ENCODE results near the gene PRSS21. TPM values are rescaled to one million over a fixed set of nuclear protein-coding genes. Genes with fewer than 3 reads are reported as not detected.
A peak's percentile ranks its signal among the peaks of the same experiment; 100 is the strongest.

The PRSS21 gene
- total RNA-seq, 1 donor from 2014 or later = not detected

DNA sequence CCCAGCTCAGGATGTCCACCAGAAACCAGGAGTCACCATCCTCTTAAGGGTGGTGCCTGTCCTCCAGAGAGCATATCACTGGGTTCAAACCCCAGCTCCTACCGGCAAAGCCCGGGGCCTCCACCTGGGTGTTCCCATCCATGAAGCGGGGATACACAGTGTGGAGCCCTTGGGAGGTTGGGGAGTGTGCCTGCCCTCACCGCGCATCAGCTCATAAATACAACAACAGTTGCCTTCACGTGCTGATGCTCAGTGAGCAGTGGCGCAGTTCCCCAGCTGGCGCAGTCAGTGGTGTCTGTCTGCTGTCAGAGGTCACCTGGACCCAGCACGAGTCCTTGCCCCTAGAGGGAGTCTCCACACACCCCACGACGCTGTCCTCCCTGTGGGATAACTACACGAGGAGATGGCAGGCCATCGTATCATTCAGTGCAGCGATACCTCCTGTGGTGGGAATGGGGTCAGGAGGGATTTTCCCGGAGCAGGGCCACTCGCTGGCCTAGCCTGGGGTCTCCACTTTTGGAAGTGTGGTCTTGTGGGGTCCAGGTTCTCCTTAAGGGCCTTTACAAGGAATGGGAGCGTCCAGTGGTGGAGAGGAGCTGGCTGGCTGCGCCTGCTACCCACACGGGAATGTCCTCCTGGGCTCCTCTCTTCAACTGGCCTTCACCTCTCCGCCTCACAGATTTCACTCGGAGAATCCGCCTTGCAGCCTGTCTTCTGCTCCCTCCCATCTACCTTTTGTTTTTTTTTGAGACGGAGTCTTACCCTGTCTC, 37.7 kb upstream of the PRSS21 start:
- intact Hi-C loops (cut with DNase I) = loop anchor here (5.0 kb wide), 1 partner anchor 88 kb away; no protein-coding TSS in a partner anchor
- DNase-seq (ENCODE audit: low spot score) = peak; percentile 50

DNA sequence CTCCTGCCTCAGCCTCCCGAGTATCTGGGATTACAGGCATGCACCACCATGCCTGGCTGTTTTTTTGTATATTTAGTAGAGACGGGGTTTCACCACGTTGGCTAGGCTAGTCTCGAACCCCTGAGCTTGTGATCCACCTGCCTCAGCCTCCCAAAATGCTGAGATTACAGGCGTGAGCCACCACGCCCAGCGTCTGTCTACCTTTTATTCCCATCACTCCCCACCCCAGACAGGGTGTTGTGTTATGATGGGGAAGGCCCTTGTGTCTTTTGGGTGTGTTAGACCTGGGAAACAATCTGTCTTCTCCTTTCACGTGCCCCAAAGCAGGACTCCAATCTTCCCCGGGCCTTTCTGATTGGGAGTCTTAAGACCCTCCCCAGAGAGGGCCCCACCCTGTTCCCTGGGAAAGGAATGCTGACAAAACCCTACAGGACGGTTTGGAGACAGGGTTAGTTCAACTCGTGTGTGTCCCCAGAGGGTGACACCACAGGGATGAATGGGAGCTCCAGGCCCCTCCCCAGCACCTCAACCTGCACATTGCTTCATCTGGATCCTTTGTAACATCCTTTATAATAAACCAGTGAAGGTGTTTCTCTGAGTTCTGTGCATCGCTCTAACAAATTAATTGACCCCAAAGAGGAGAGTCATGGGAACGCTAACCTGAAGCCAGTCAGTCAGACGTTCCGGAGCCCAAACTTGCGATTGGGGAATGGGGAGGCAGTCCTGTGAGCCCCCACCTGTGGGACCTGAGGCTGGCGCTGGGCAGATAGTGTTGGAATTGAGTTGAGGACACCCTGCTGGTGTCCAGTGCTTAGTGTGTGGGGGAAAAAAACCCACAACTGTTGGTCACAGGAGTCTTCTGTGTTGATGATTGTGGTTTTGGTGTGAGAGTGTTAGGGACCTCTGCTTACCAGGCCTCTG, 36.8 kb upstream of the PRSS21 start:
- intact Hi-C loops (cut with DNase I) = loop anchor here (5.0 to 10.0 kb wide), 2 partner anchors 45 to 87 kb away; no protein-coding TSS in a partner anchor
- DNase-seq (ENCODE audit: low spot score) = peak; percentile 24

- DNase-seq (ENCODE audit: low spot score) = peak; percentile 47
- intact Hi-C loops (cut with DNase I) = loop anchor here (10.0 kb wide), 1 partner anchor 48 kb away; no protein-coding TSS in a partner anchor
Measured at GRCh38 chr16:2782583-2783351, 34.3 kb upstream of the PRSS21 start.

DNA sequence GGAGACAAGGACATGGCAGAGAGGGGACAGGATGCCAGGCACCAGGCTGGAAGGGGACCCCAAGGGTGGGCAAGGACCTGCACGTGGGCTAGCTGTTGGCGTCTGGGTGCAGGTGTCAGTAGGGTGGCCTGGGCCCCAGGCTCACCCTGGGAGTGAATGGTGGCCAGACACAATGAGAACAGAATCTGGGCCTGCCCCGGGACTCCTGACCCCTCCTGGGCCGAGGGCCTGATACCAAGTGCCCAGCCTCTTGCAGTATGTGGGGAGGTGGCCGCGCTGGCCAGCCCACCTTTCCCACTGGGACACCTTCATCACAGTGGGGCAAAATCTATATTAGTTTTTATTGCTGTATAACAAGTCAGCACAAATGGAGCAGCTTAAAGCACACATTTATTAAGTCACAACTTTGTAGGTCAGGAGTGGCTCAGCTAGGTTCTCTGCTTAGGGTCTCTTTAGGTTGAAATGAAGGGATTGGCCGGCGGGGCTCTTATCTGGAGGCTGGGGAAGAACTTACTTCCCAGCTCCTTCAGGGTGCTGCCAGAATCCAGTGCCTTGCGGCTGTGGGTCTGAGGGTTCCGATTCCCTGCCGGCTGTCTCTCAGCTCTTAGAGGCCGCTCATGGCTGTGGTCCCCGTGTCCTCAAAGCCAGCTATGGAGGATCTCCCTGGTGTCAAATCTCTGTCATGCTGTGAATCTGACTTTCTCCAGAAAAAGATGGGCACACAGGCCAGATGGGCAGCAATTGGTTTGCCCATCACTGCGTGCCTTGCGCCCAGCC, 33.3 kb upstream of the PRSS21 start:
- intact Hi-C loops (cut with DNase I) = loop anchor here (10.0 kb wide), 1 partner anchor 49 kb away; no protein-coding TSS in a partner anchor
- peak; percentile 22 for DNase-seq (ENCODE audit: low spot score)

GRCh38 chr16:2784358-2785100, 32.5 kb upstream of the PRSS21 start:
- DNase-seq (ENCODE audit: low spot score) = peak; percentile 61
- intact Hi-C loops (cut with DNase I) = loop anchor here (10.0 kb wide), 1 partner anchor 50 kb away; no protein-coding TSS in a partner anchor

DNA sequence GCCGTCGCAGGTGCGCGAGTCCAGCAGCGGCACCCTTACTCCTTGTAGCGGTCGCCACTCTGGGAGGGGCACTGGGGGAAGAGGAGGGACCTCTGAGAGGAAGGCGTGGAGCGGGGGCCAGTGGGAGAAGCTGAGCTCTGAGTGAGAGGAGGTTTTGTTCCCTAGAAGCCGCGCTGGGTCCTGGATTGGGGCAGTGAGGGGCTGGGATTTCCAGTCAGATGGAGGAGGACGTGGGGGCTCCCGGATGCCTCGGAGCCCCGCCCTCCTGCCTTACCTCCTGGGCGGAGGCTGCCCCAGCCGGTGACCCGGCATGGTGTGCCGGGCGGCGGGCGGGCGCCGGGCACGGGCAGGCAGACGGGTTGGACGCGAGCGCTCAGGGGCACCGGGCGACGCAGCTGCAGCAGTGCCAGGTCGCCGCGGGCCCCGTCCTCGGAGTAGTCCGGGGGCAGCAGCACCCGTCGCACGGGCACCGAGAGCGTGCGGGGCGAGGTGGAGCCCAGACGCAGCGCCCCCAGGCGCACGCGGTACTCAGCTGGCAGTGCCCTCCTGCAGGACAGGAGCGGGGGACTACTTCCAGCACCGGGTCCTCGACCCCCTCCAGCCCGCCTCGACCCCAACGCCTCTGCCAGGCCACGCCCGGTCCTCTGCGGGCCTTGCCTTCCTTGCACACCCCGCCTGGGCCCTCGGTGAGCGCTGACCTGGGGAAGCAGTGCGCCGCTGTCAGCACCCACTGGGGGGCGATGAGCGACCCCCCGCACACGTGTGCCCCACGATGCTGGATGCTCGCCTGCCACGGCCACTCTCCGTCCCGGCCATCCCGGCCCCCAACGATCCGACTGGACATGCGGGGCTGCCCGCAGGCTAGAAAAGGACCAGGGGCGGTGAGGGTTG, 31.7 kb upstream of the PRSS21 start:
- intact Hi-C loops (cut with DNase I) = loop anchor here (10.0 kb wide), 1 partner anchor 51 kb away; no protein-coding TSS in a partner anchor
- DNase-seq (ENCODE audit: low spot score) = peak; percentile 71

DNA sequence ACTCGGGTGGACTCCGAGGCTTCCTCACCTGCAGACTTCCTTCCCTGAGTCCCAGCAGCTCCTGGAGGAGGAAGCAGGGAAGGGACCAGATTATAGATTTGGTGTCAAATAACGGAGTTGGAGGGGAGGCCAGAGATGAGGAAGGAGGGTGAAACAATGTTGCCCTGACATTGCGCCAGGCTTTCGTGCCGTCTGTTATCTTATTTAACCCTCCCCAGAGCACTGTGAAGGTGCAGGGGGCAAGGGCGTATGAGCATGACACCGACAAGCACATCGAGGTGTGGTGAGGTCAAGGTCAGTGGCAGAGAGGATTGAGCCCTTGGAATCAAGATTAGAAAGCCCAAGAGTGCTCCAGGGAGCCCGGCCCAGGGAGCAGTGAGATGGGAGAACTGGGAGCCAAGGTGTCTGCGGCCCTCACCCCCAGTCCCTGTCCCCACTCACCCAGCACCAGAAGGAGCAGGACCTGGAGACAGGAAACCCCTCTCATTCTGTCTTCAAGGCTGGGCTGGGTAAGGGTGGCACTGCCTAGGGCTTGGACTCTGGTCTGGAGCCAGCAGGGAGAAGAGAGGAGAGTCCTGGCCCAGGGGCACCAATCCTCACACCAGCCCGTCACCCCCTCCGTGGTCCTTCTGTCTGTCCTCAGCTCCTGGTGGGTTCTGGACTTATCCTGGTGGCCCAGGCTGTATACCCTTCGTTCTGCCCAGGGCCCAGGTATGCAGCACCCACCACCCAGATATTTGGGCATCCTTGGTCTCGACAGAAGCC, 30.8 kb upstream of the PRSS21 start:
- DNase-seq (ENCODE audit: low spot score) = peak; percentile 64
- intact Hi-C loops (cut with DNase I) = loop anchor here (10.0 kb wide), 1 partner anchor 51 kb away; no protein-coding TSS in a partner anchor

DNA sequence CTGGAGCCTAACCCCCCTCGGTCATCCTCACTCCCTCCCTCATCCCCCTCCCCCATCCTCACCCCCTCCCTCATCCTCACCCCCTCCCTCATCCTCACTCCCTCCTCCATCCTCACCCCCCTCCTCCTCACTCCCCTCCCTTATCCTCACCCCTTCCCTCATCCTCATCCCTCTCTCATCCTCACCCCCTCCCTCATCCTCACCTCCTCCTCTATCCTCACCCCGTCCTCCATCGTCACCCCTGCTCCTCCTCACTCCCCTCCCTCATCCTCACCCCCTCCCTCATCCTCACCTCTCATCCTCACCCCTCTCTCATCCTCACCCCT, 30.2 kb upstream of the PRSS21 start:
- no peak for DNase-seq (ENCODE audit: low spot score)
- intact Hi-C loops (cut with DNase I) = loop anchor here (10.0 kb wide), 1 partner anchor 52 kb away; no protein-coding TSS in a partner anchor

DNA sequence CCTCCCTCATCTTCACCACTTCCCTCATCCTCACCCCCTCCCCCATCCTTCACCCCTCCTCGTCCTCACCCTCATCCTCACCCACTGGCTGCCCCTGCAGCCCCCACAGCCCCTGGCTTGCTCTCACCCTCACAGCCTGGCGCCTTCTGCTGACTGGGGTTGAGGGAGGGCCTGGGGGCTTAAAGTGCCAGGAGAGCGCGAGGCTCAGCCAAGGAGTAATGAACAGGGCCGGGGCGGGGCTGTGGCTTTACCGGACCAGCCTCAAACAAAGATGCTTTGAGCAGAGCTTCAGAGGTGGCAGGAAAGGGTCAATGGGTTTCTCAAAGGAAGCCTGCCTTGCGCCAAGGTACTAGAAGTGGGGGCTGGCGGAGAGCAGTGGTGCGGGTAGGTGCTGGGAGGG, 29.6 kb upstream of the PRSS21 start, which contains the start of gene PRSS33:
TSS of gene PRSS33 (minus strand) at position 155 of the 400 bp plus-strand sequence. CDS start 1,013 bp downstream, outside the sequence.
- no peak for DNase-seq (ENCODE audit: low spot score)
- intact Hi-C loops (cut with DNase I) = loop anchor here (10.0 kb wide), 1 partner anchor 53 kb away; no protein-coding TSS in a partner anchor

- DNase-seq (ENCODE audit: low spot score) = peak; percentile 65
- intact Hi-C loops (cut with DNase I) = loop anchor here (10.0 kb wide), 1 partner anchor 53 kb away; no protein-coding TSS in a partner anchor
Measured at GRCh38 chr16:2787961-2788360, 29.1 kb upstream of the PRSS21 start.

DNA sequence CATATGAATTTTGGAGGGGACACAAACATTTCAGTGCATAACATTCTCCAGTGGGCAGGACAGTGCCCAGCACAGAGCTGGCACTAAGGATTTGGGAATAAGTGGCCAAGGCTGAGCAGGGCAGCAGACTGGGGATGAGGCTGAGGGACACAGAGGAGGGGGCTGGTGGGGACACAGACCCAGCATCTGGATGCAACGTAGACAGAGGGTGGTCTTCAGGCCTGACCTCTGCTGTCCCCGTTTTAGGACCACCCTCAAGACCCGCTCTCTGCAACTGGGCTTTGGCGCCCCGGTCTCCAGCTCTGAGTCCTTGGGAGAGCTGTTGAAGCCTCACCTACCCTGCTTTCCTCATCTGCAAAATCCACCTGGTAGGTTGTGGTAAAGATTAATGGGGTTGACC, 26.4 kb upstream of the PRSS21 start:
- DNase-seq (ENCODE audit: low spot score) = peak; percentile 26
- intact Hi-C loops (cut with DNase I) = no loop called here

GRCh38 chr16:2791174-2791573, 25.9 kb upstream of the PRSS21 start:
- DNase-seq (ENCODE audit: low spot score) = no peak

DNA sequence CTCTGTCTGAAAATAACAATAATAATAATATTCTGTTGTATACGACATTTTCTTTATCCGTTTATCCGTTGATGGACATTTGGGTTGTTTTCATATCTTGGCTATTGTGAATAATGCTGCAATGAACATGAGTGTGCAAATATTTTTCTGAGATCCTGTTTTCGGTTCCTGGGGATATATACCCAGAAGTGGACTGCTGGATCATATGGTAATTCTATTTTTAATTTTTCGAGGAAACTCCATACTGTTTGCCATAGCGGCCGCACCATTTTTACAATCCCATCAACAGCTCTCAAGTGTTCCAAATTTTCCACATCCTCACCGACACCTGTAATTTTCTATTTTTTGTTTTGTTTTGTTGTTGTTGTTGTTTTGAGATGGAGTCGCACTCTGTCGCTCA, 24.1 kb upstream of the PRSS21 start:
- no peak for DNase-seq (ENCODE audit: low spot score)
- intact Hi-C loops (cut with DNase I) = no loop called here

More at GRCh38 chr16:2791174-2791573, 25.9 kb upstream of the PRSS21 start:
- intact Hi-C loops (cut with DNase I) = no loop called here

GRCh38 chr16:2795395-2796143, 21.5 kb upstream of the PRSS21 start:
- intact Hi-C loops (cut with DNase I) = no loop called here
- DNase-seq (ENCODE audit: low spot score) = no peak

DNA sequence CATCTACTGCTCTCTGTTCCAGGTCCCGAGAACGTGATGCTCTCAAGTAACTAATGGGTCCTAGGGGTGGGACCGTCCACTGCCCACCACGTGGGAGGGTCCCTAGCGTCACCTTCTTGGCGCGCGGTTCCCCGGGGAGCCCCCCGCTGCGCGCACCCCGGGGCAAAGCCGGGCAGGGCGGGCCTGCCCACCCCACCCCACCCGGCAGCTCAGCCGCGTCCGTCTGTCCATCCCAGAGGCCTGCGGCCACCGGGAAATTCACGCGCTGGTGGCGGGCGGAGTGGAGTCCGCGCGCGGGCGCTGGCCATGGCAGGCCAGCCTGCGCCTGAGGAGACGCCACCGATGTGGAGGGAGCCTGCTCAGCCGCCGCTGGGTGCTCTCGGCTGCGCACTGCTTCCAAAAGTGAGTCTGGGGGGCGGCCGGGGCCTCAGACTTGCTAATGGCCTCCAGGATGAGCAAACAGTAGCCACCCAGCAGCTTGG, 18.3 kb upstream of the PRSS21 start:
- peak; percentile 54 for DNase-seq (ENCODE audit: low spot score)
- intact Hi-C loops (cut with DNase I) = no loop called here
